HG02678 (cell line): ENCODE data around the gene CAPG.

ENCODE experiments used
- ATAC-seq: cut with Tn5 transposase; IDR thresholded peaks from one replicate; pipeline ENCODE4 v1.9.1; 2021; ENCODE audit warnings: mild to moderate bottlenecking, moderate library complexity; ENCODE audit not compliant: unreplicated experiment

Gene CAPG

DNA sequence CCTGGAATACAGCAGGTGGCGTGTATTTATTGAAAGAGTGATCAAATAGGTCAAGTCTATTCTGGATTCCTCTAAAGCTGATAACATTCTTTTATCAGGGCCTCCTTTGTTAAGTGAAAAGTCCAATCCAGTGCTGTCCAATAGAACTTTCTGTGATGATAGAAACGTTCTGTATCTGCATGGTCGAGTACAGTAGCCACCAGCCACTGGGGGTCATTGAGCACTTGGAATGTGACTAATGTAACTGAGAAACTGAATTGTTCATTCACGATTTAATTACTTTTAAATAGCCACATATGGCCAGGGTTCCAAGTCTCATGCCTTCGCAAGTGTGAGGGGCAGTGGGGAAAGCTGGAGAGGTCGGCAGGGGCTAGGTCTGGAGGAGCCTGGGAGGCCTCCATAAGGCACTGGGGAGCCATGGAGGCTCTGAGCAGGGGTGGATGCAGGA, 28.9 kb upstream of the CAPG start:
- no peak for ATAC-seq

- peak; percentile 4 for ATAC-seq
Measured at GRCh38 chr2:85438201-85439024, 28.2 kb upstream of the CAPG start.

DNA sequence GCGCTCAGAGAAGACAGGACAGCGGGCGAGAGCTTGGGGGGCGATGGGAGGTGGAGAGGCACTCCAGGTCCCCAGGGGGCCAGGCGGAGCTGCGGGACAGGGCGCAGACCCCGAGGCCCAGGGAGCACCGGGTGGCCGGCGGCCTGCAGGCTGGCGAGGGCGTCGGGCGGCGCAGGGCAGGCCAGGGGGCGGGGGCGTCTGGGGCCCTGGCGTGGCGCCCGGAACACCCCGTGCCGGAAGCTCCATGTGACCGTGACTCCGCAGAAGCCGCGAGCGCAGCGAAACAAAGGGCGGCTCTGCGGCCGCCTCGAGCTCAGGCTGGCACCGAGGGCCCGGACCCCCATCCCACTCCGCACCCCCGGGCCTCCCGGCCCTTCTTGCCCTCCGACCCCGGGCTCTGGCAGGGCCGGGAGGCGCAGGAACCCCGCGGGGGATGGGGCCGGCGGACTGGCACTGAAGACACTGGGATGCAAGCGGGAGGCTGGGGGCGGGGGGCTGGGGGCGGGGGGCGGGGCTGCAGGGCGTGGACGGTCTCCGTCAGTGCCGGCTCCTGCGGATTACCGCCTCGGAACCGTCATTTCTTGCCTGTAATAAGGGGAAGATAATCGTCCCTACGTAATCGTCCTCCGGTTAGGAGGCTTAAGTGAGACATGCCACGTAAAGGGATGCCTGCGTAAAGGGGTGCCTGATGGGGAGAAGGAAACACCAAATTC, 27.5 kb upstream of the CAPG start:
- ATAC-seq: peak; percentile 91

DNA sequence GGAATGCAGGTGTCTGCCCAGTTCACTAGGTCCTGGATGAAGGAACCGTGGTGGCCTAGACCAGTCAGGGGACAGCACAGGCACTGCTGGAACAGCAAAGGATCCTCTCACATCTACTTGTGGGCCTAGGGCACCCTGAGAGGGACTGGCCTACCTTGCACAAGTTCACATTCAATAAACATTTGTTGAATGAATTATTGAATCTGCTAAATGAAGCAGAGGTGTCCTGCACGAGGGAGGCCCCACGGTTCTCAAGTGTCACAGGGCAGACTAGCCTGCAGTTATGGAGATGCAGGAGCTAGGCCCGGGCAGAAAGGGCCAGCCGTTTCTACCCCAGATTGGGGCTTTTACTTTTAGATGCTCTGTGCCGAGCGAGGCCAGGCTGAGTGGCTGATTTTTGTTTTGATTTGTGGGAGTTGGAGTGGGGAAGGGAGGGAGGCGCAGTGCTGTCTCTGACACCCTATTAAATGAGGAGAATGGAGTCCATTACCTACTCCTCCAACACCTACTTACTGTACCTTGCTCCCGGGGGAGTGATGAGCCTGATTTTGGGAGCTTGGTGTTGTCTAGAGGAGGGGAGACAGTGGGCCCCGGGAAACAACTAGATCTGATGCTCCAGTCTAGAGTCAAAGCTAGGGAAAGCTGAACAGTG, 26.8 kb upstream of the CAPG start:
- no peak for ATAC-seq

DNA sequence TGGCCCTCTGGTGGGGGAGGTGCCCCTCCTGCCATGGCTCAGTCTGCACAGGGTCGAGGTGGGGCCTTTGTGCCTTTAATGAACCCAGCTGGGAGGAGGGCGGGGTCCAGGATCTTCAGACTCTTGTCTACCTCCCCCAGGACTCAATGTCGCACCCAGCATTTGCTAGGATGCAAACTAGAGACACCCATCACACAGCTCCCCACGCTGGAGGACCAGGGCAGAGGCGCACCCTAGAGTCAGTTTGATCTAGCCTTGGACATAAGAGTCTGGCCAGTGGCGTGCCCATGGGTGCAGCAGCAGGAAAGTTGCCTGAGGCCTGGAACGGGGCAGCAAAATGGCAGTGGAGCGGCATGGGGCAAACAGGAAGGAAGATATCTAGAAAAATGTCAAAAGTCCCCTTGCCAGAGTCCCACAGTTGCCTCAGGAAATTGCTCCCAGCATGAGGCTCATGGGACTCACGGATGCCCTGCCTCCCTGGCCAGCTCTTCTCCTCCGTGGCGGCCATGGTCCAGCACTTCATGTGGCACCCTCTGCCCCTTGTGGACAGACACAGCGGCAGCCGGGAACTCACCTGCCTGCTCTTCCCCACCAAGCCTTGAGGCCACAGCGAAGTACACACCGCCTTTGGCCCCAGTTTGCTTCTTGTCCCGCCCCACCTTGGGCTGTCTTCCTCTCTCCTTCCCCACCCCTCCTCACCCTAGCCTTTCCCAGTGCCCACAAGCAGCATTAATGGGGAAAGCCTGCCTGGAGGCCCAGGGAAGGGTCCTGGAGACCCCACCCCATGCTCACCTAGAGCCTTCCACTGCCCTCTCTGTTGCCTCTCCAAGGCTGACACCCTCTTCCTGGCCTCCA, 26.0 kb upstream of the CAPG start:
- ATAC-seq: no peak

DNA sequence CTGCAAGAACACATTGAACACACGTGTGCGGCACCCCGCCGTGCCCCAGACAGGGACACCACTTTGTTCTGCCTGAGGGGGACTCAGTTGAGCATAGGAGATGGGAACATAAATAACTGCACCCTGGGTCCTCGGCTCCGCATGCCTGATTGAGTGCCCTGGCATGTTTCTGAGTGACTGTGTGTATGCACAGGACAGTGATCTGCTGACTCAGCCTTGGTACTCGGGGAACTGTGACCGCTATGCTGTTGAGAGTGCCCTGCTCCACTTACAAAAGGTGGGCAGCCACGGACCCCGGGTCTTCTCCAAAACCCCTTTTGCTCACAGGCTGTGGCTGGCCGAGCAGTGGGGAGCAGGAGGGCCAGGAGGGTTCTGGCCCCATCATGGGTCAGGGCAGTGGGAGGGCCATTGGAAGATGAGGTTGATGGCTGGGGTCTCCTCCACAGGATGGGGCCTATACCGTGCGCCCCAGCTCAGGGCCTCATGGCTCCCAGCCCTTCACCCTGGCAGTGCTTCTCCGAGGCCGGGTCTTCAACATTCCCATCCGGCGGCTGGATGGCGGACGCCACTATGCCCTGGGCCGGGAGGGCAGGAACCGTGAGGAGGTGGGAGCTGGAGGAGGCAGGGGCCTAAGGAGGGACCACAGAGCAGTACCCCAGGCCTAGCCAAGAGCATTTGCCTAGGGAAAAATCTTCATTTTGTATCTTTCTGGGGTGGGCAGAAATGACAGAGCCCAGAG, 25.2 kb upstream of the CAPG start:
- ATAC-seq: no peak

GRCh38 chr2:85434696-85435095, 24.5 kb upstream of the CAPG start:
- ATAC-seq: no peak

DNA sequence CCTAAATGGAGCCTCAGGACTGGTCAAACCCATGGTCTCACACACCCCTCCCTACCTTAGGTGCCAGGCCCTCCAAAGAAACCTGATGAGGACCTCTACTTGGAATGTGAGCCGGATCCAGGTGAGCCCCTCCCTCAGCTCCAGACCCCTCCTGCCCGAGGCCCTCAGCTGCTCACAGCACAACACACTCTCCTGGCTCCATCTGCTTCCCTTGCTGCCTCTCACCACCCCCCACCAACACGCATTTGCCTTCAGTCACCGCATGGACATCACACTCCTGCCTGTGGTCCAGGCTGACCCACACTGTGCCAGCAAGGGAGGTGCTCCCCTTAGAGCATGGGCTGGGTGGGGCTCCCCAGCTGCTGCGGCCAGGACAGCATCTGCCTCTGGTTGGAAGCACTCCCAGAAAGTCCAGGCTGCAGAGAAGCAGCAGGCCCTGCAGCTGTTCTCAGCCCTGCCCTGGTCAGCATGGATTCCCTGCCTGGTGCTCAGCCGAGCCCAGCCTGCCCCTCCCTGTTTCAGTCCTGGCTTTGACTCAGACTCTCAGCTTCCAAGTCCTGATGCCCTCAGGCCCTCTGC, 23.4 kb upstream of the CAPG start:
- ATAC-seq: no peak

- ATAC-seq: no peak
Measured at GRCh38 chr2:85431570-85432205, 21.5 kb upstream of the CAPG start.

DNA sequence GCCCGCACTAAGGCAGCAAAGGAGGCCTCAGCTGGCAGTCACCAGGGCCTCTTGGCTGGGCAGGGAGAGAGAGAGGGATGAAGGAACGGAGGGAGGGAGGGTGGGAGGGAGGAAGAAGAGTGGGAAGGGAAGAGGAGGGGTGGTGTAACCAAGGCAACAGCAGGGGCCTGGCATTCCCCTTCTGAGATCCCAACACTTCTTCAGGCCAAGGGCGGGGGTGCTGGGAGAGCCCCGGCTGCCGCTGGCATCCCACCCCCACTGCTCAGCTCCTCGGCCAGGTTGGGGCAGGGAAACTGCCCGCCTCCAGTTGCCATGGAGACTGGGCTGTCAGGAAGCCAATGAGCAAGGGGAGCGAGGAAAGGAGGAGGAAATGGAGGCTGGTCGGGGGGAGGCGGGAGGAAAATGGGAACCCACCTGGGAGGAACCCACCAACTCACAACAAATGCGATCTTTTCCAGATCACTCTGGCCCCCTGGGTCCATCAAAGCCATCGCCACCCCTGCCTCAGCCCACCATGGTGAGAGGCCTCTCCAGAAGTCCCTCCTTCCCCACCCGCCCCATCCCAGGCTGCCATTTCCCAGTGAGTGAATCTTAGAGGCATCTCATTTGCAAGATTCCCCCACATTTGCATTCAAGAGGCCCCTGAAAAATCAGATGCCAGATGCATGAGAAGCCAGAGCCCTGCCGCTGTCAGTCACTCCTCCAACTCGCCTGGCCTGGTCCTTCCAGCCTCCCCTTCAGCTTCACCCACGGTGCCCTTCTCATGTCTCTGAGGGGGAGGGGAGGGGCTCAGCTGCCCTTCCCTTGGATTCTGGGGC, 20.8 kb upstream of the CAPG start:
- ATAC-seq: no peak

DNA sequence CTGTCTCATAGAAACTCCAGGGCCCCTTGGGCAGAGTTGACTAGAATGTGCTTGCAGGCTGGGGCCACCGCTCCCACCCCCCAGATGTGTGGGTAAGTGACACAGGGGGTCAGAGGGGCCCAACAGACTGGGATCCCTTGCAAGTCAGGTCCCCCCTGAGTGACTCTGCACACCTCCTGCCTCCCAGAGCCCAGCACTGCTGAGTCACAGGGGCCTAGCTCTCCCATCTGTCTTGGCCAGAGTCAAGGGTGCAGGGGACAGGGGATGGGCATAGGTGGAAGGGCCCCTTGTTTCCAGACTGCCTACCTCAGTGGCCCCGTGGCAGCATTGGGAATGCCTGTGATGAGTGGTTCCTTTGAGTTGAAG, 19.7 kb upstream of the CAPG start:
- no peak for ATAC-seq

DNA sequence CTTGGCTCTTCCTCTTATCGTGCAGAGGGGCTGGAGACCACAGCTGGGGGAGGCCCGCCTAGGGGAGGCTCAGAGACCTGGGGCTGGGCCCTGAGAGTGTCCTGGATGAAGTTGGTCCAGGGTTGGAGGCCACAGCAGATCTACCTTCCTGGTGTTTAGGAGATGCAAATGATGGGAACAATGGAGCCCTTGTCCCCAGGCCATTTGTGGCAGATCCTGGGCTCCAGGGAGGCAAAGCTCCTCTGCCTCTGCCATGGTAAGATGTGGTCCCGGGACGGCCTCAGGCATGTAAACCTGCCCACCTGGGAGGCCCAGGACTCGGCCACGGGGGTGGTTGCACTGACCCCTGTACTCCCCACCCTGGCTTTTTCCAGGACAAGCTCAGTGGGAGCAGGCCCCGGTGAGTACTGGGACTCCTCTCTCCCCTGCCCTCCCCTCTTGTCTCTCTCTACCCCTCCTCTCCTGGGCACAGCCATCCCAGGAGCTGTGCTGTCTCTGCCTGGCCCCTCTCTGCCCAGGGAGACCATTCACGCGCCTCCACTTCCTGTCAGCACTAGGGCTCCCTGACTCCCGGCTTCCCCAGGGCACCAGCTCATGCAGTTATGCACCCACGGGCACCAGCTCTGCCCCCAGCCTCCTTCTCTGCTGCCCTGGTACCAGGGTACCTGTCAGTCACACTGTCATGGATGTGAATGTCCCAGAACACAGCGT, 19.2 kb upstream of the CAPG start:
- ATAC-seq: no peak

DNA sequence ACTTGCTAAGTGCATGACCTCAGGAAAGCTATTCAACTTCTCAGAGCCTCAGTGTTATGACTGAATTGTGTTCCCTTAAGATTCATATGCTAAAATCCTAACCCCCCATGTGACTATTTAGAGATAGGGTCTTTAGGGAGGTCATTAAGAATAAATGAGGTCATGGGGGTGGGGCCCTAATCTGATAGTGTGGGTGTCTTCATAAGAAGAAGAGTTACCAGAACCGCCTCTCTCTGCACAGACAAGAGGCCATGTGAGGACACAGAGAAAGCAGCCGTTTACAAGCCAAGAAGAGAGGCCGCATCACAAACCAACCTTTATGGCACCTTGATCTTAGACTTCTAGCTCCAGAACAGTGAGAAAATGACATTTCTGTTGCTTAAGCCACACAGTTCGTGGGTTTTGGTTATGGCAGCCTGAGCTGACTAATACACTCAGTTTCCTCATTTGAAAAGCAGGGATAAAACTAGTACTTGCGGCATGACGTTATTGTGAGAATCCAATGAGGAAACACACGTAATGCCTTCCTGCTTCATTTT, 18.2 kb upstream of the CAPG start:
- ATAC-seq: no peak

- ATAC-seq: no peak
Measured at GRCh38 chr2:85427300-85427835, 17.2 kb upstream of the CAPG start.

GRCh38 chr2:85425588-85425987, 15.4 kb upstream of the CAPG start:
- no peak for ATAC-seq

DNA sequence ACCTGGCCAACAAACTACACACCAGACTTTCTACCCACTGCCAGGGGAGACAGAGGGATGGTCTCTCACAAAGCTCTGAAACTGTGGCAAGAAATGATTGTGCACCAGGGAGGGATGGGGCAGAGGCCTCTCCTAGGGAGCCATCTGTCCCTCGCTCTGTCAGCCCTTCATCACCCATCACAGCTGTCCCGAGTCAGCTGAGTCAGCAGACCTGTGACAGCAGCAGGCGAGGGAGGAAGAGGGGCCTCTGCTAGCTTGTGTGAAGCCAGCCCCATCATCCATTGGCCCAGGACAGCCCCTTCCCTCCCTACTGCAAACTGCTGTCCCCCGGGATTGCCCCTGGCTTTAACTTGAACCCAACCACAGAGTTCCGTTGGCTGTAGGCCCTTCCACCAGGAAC, 13.4 kb upstream of the CAPG start:
- no peak for ATAC-seq

DNA sequence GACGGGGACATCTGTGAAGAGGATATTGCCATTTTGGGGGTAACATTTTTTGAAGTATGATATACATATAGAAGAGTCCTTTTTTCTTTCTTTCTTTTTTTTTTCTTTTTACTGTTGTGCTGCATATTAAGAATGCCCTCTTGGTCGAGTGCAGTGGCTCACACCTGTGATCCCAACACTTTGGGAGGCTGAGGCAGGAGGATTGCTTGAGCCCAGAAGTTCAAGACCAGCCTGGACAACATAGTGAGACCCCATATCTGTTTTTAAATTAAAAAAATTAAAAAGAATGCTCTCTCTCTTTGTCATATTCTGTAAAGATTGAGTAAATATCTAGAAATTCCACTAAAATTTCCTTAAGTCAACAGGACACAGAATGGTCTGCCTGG, 11.9 kb upstream of the CAPG start:
- ATAC-seq: no peak
